ENCODE results near the gene VSTM4. TPM values are rescaled to one million over a fixed set of nuclear protein-coding genes. Genes with fewer than 3 reads are reported as not detected.

VSTM4 gene
- total and polyA plus RNA-seq, 12 donors = 15.1 to 136 (median 60.3) TPM

- no peaks in the 10 kb centered on the region for H3K9me3 ChIP-seq (replicated peaks in 1 of 3)
- H3K27ac ChIP-seq = peak overlapping the region in 3 of 5 donors; percentile 5 to 73 (median 10)
- peak in 6 of 7 donors; percentile 38 to 82 (median 66) for DNase-seq
- no peaks in the 10 kb centered on the region for H3K27me3 ChIP-seq
- no peak for TF ChIP-seq POLR2A (IDR thresholded peaks at IDR 0.05)
- no peak for TF ChIP-seq CTCF (IDR thresholded peaks at IDR 0.05)
- H3K4me1 ChIP-seq (replicated peaks in 1 of 2) = peaks cover 70 to 90% of the 10 kb centered on the region in 2 donors
- 52 to 70% (median 61%) methylated on average over 8 to 9 of the region's 9 CpGs for WGBS, 4 donors
- no peak overlapping the region for H3K4me3 ChIP-seq
- peaks cover 0 to 9% of the 10 kb centered on the region in 2 donors for H3K36me3 ChIP-seq (replicated peaks in 1 of 2)
- intact Hi-C loops (cut with DNase I) = loop anchor here in 1 of 2 donors (10.0 kb wide), 1 partner anchor 45 kb away; no protein-coding TSS in a partner anchor
These were observed 5.5 kb downstream of the VSTM4 start for GRCh38 chr10:49109669-49110340.

GRCh38 chr10:49108656-49109055, 6.7 kb downstream of the VSTM4 start:
- WGBS, 4 donors = 90 to 96% (median 92%) methylated on average over 7 of the region's 7 CpGs
- H3K4me1 ChIP-seq (replicated peaks in 1 of 2) = peaks cover 61 to 87% of the 10 kb centered on the region in 2 donors
- TF ChIP-seq POLR2A (IDR thresholded peaks at IDR 0.05) (no peak), CTCF (IDR thresholded peaks at IDR 0.05) (no peak)
- H3K27ac ChIP-seq = peak overlapping the region in 2 of 5 donors; percentile 48 to 73
- no peak for DNase-seq
- no peaks in the 10 kb centered on the region for H3K27me3 ChIP-seq
- no peak overlapping the region for H3K4me3 ChIP-seq
- H3K9me3 ChIP-seq (replicated peaks in 1 of 3) = no peaks in the 10 kb centered on the region
- H3K36me3 ChIP-seq (replicated peaks in 1 of 2) = peaks cover 0 to 9% of the 10 kb centered on the region in 2 donors
- intact Hi-C loops (cut with DNase I) = no loop called here

- Histone ChIP-seq H3K4me1 (replicated peaks in 1 of 2) (peaks cover 53 to 85% of the 10 kb centered on the region in 2 donors), H3K36me3 (replicated peaks in 1 of 2) (peaks cover 0 to 9% of the 10 kb centered on the region in 2 donors), H3K27me3 (no peaks in the 10 kb centered on the region), H3K9me3 (replicated peaks in 1 of 3) (no peaks in the 10 kb centered on the region), H3K27ac (peak overlapping the region in 3 of 5 donors; percentile 48 to 73 (median 59)), H3K4me3 (no peak overlapping the region)
- no peak for TF ChIP-seq POLR2A (IDR thresholded peaks at IDR 0.05)
- no peak for TF ChIP-seq CTCF (IDR thresholded peaks at IDR 0.05)
- intact Hi-C loops (cut with DNase I) = no loop called here
- DNase-seq = no peak
- 90 to 94% (median 90%) methylated on average over 8 of the region's 8 CpGs; no CpG with 5 or more reads in 1 of the 4 donors for WGBS, 4 donors
These were observed 7.4 kb downstream of the VSTM4 start for GRCh38 chr10:49107887-49108267.

- H3K36me3 ChIP-seq (replicated peaks in 1 of 2) = peaks cover 0 to 9% of the 10 kb centered on the region in 2 donors
- intact Hi-C loops (cut with DNase I) = no loop called here
- no peak for TF ChIP-seq CTCF (IDR thresholded peaks at IDR 0.05)
- TF ChIP-seq POLR2A (IDR thresholded peaks at IDR 0.05) = no peak
- H3K4me1 ChIP-seq (replicated peaks in 1 of 2) = peaks cover 48 to 80% of the 10 kb centered on the region in 2 donors
- no peaks in the 10 kb centered on the region for H3K27me3 ChIP-seq
- 89 to 96% (median 93%) methylated on average over 14 to 17 of the region's 17 CpGs for WGBS, 4 donors
- DNase-seq = no peak
- no peaks in the 10 kb centered on the region for H3K9me3 ChIP-seq (replicated peaks in 1 of 3)
- peak overlapping the region in 4 of 5 donors; percentile 21 to 73 (median 54) for H3K27ac ChIP-seq
- no peak overlapping the region for H3K4me3 ChIP-seq
These were observed 8.0 kb downstream of the VSTM4 start for GRCh38 chr10:49107111-49107886.

Data from adrenal gland (tissue), 12 donors.